GM23338 (cell line): ENCODE measurements around the gene DNAJB13. TPM values are rescaled to one million over a fixed set of nuclear protein-coding genes. Genes with fewer than 3 reads are reported as not detected.

Experiments
- ATAC-seq: fragments of 200-7000 bp; cut with Tn5 transposase; 3 replicates; pipeline ENCODE4 v1.9.1; 2020
- DNase-seq: peaks from one replicate; pipeline ENCODE4 v3.0.0-alpha.2; 2015; ENCODE audit warnings: low spot score
- H2AFZ ChIP-seq: fragments of 200-600 bp; sonication (generic); 2 replicates; pipeline ENCODE4 v1.8.0; 2016; ENCODE audit warnings: antibody characterized with exemption, mild to moderate bottlenecking, moderate library complexity
- H3F3A ChIP-seq: fragments of 200-600 bp; sonication (generic); replicated peaks from 2 replicates; pipeline ENCODE4 v1.8.0; 2017; ENCODE audit warnings: antibody characterized with exemption, mixed run types, low read depth
- H3K27ac ChIP-seq: fragments of 200-600 bp; sonication (generic); 2 replicates; pipeline ENCODE4 v1.6.1; 2016; ENCODE audit warnings: low read depth
- H3K27me3 ChIP-seq: fragments of 200-600 bp; sonication (generic); 2 replicates; pipeline ENCODE4 v1.8.0; 2016; ENCODE audit warnings: mild to moderate bottlenecking, mixed run types, moderate library complexity; ENCODE audit not compliant: insufficient read depth
- H3K36me3 ChIP-seq: fragments of 200-600 bp; sonication (generic); 2 replicates; pipeline ENCODE4 v1.8.0; 2016; ENCODE audit warnings: mild to moderate bottlenecking; ENCODE audit not compliant: insufficient read depth
- H3K4me1 ChIP-seq: fragments of 200-600 bp; sonication (generic); 2 replicates; pipeline ENCODE4 v1.8.0; 2016; ENCODE audit warnings: mild to moderate bottlenecking, moderate library complexity; ENCODE audit not compliant: insufficient read depth
- H3K4me2 ChIP-seq: fragments of 200-600 bp; sonication (generic); 2 replicates; pipeline ENCODE4 v1.7.1; 2017; ENCODE audit warnings: mixed run types
- H3K4me3 ChIP-seq: fragments of 200-600 bp; sonication (generic); 2 replicates; pipeline ENCODE4 v1.6.1; 2016; ENCODE audit warnings: mixed run types
- H3K79me2 ChIP-seq: fragments of 200-600 bp; sonication (generic); replicated peaks from 2 replicates; pipeline ENCODE4 v1.8.0; 2017; ENCODE audit warnings: mild to moderate bottlenecking; ENCODE audit not compliant: insufficient read depth
- H3K9me2 ChIP-seq: fragments of 200-600 bp; sonication (generic); 2 replicates; pipeline ENCODE4 v1.8.0; 2017; ENCODE audit not compliant: insufficient read depth
- H4K20me1 ChIP-seq: fragments of 200-600 bp; sonication (generic); replicated peaks from 2 replicates; pipeline ENCODE4 v1.8.0; 2017; ENCODE audit warnings: mild to moderate bottlenecking; ENCODE audit not compliant: insufficient read depth
- H3K27ac Mint-ChIP-seq: 2 replicates; pipeline ENCODE4 v1.8.0; 2020; ENCODE audit warnings: inconsistent platforms, mild to moderate bottlenecking, moderate library complexity, mixed read lengths
- H3K27me3 Mint-ChIP-seq: 3 replicates; pipeline ENCODE4 v1.8.0; 2022; ENCODE audit warnings: low read depth, mild to moderate bottlenecking, moderate library complexity, mixed read lengths, inconsistent platforms; ENCODE audit not compliant: insufficient read depth, poor library complexity
- H3K36me3 Mint-ChIP-seq: 3 replicates; pipeline ENCODE4 v1.8.0; 2021; ENCODE audit warnings: low read depth, mild to moderate bottlenecking, inconsistent platforms, moderate library complexity, mixed read lengths
- H3K4me1 Mint-ChIP-seq: 3 replicates; pipeline ENCODE4 v1.8.0; 2020; ENCODE audit warnings: mild to moderate bottlenecking, inconsistent platforms, mixed read lengths
- H3K4me3 Mint-ChIP-seq: 3 replicates; pipeline ENCODE4 v1.8.0; 2021; ENCODE audit warnings: moderate library complexity, mild to moderate bottlenecking, inconsistent platforms, mixed read lengths
- H3K9me3 Mint-ChIP-seq: 3 replicates; pipeline ENCODE4 v1.8.0; 2020; ENCODE audit warnings: moderate library complexity, mild to moderate bottlenecking, inconsistent platforms, mixed read lengths
- ETS1 ChIP-seq: IDR thresholded peaks from 2 replicates; pipeline ENCODE4 v1.6.1; 2016; ENCODE audit warnings: antibody characterized with exemption
- EZH2 ChIP-seq: fragments of 200-600 bp; sonication (generic); IDR thresholded peaks from one replicate; pipeline ENCODE4 v1.8.0; 2017; ENCODE audit warnings: antibody characterized with exemption, mild to moderate bottlenecking, low read depth; ENCODE audit not compliant: unreplicated experiment
- EZH2phosphoT487 ChIP-seq: fragments of 200-600 bp; sonication (generic); IDR thresholded peaks from one replicate; pipeline ENCODE4 v1.8.1; 2018; ENCODE audit warnings: antibody characterized with exemption; ENCODE audit not compliant: unreplicated experiment
- JUNB ChIP-seq: IDR thresholded peaks from one replicate; pipeline ENCODE4 v1.6.1; 2016; ENCODE audit warnings: antibody characterized with exemption; ENCODE audit not compliant: unreplicated experiment
- POLR2AphosphoS5 ChIP-seq: IDR thresholded peaks from 2 replicates; pipeline ENCODE4 v1.6.1; 2016; ENCODE audit warnings: antibody characterized with exemption, low read depth
- REST ChIP-seq: IDR thresholded peaks from one replicate; pipeline ENCODE4 v1.6.1; 2018; ENCODE audit warnings: antibody characterized with exemption; ENCODE audit not compliant: unreplicated experiment
- STAT1 ChIP-seq: IDR thresholded peaks from one replicate; pipeline ENCODE4 v1.6.1; 2016; ENCODE audit warnings: antibody characterized with exemption; ENCODE audit not compliant: unreplicated experiment
- ZNF114 ChIP-seq: fragments of 250-450 bp; sonication (Bioruptor Pico); IDR thresholded peaks from 2 replicates; pipeline ENCODE4 v1.5.0; 2020; ENCODE audit warnings: mild to moderate bottlenecking, moderate library complexity
- ZNF331 ChIP-seq: fragments of 250-450 bp; sonication (Bioruptor Pico); IDR thresholded peaks from 2 replicates; pipeline ENCODE4 v1.5.0; 2020; ENCODE audit warnings: low read depth, mild to moderate bottlenecking, moderate library complexity
- polyA plus RNA-seq: library from polyadenylated mRNA; unstranded; fragments of >200 nt; fragmentation: Nextera tagmentation; extraction: Ambion mirVana; gene quantifications from 2 replicates; pipeline ENCODE4 v1.2.1, GENCODE V29; 2016
- total RNA-seq: library from RNA; depleted of rRNA; stranded (reverse); fragments of >200 nt; shearing (Covaris generic); gene quantifications from 2 replicates; pipeline ENCODE4 v1.2.3, GENCODE V29; 2014
- TF ChIP-seq, protein P1 (sequence below), 2 experiments: fragments of 200-600 bp in 1 of 2; sonication (generic) in 1 of 2; conservative IDR thresholded peaks; 2 replicates each; pipeline versions ENCODE4 v1.5.1 to v1.6.1; 2016 to 2017; ENCODE audit warnings: antibody characterized with exemption in 2 of 2, low read depth in 2 of 2, mild to moderate bottlenecking in 2 of 2, moderate library complexity in 1 of 2

DNAJB13 gene
- total and polyA plus RNA-seq, 2 experiments from 2014 or later, result 0.14 to 0.32 TPM

GRCh38 chr11:73945396-73945795 is 5.4 kb upstream of the DNAJB13 start:
- no peaks in the 10 kb centered on the region for H3K27me3 ChIP-seq
- peaks cover 15% of the 10 kb centered on the region; the same call in 2 of the 3 replicates for H3K9me3 Mint-ChIP-seq
- H3K9me2 ChIP-seq, result no peaks in the 10 kb centered on the region
- H3K4me1 ChIP-seq, result no peaks in the 10 kb centered on the region
- H3K79me2 ChIP-seq, result no peaks in the 10 kb centered on the region
- no peaks in the 10 kb centered on the region for H3K36me3 ChIP-seq
- DNase-seq (no peak), ATAC-seq (no peak)
- H3K4me3 Mint-ChIP-seq, result no peak overlapping the region
- no peak overlapping the region for H2AFZ ChIP-seq
- no peak overlapping the region for H3K27ac Mint-ChIP-seq
- no peaks in the 10 kb centered on the region for H3K4me1 Mint-ChIP-seq
- H3K27ac ChIP-seq, result no peak overlapping the region
- H3K4me2 ChIP-seq, result no peak overlapping the region
- no peaks in the 10 kb centered on the region for H3F3A ChIP-seq
- no peaks in the 10 kb centered on the region for H4K20me1 ChIP-seq
- H3K36me3 Mint-ChIP-seq, result 0 out of 3 replicates have a peak, but pooled peaks cover 1% of the 10 kb centered on the region
- no peaks in the 10 kb centered on the region for H3K27me3 Mint-ChIP-seq
- TF ChIP-seq ZNF331 (CRISPR knock-in tag) (no peak), REST (no peak), ZNF114 (CRISPR knock-in tag) (no peak), EZH2phosphoT487 (no peak)
- H3K4me3 ChIP-seq, result no peak overlapping the region

DNA sequence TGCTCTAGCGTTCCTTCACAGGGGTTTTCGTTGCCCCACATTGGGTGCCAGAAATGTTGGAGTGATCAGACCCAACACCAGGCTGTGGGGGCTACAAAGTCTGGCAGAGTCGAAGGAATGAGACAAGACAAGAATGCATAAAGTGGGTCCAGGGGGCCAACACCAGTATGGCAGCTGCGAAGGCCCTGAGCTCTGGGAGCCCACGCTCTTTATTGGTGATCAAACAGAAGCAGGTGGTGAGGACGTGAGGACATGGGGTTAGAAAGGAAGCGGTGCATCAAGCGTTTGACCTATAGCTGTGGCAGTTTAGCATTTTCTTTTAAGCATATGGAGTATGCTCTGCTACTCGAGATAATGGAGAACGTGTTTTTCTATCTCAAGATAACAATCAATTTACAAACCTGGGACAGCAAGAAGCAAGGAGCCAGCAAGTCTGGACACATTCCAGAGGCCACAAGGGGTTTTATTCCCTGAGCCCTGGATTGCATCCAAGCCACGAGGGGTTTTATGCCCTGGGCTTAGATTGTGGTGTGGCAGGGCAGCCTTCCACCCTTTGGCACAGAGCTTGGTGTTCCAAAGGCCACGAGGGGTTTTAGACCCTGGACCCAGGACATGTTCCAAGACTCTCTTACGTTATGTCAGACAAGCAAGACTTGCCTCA is 3.9 kb upstream of the DNAJB13 start:
- H3K36me3 Mint-ChIP-seq, result no peaks in the 10 kb centered on the region
- H3K4me3 ChIP-seq, result no peak overlapping the region
- no peaks in the 10 kb centered on the region for H3K36me3 ChIP-seq
- peaks cover 7% of the 10 kb centered on the region; the same call in 2 of the 3 replicates for H3K9me3 Mint-ChIP-seq
- ATAC-seq (no peak), DNase-seq (no peak)
- no peak overlapping the region for H3K27ac Mint-ChIP-seq
- no peaks in the 10 kb centered on the region for H3F3A ChIP-seq
- no peak overlapping the region for H3K4me3 Mint-ChIP-seq
- no peaks in the 10 kb centered on the region for H4K20me1 ChIP-seq
- no peak overlapping the region for H2AFZ ChIP-seq
- no peaks in the 10 kb centered on the region for H3K27me3 Mint-ChIP-seq
- H3K4me2 ChIP-seq, result no peak overlapping the region
- no peaks in the 10 kb centered on the region; the same call in 2 of the 3 replicates for H3K4me1 Mint-ChIP-seq
- H3K9me2 ChIP-seq, result no peaks in the 10 kb centered on the region
- H3K4me1 ChIP-seq, result peaks cover 3% of the 10 kb centered on the region; the same call in 1 of the 2 replicates
- no peaks in the 10 kb centered on the region for H3K27me3 ChIP-seq
- H3K27ac ChIP-seq, result no peak overlapping the region
- H3K79me2 ChIP-seq, result no peaks in the 10 kb centered on the region
- TF ChIP-seq ZNF114 (CRISPR knock-in tag) (no peak), POLR2AphosphoS5 (no peak), ZNF331 (CRISPR knock-in tag) (no peak), JUNB (no peak), EZH2 (no peak), REST (no peak), ETS1 (no peak), EZH2phosphoT487 (no peak), STAT1 (no peak)
- TF ChIP-seq, protein P1, sequence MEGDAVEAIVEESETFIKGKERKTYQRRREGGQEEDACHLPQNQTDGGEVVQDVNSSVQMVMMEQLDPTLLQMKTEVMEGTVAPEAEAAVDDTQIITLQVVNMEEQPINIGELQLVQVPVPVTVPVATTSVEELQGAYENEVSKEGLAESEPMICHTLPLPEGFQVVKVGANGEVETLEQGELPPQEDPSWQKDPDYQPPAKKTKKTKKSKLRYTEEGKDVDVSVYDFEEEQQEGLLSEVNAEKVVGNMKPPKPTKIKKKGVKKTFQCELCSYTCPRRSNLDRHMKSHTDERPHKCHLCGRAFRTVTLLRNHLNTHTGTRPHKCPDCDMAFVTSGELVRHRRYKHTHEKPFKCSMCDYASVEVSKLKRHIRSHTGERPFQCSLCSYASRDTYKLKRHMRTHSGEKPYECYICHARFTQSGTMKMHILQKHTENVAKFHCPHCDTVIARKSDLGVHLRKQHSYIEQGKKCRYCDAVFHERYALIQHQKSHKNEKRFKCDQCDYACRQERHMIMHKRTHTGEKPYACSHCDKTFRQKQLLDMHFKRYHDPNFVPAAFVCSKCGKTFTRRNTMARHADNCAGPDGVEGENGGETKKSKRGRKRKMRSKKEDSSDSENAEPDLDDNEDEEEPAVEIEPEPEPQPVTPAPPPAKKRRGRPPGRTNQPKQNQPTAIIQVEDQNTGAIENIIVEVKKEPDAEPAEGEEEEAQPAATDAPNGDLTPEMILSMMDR (conservative IDR thresholded peaks at IDR 0.05; ENCODE audit: low read depth in 2 of 2), result no peak
